Stimulated activated CD8-positive, alpha-beta memory T cell treated with anti-CD3 and anti-CD28 coated beads, Interleukin-12 subunit alpha, Interleukin-12 subunit beta, amount 100 ng/mL, for 24 hours (primary cell): Measurements from ENCODE around the gene MEIOC.
"Not testable (repeated sequence)": the region's sequence is repeated elsewhere in the genome, so short reads cannot be mapped to it uniquely, and the experiment has no call there.

Source experiments
- DNase-seq: peaks from one replicate; pipeline ENCODE4 v3.0.0-alpha.2; 2020; ENCODE audit errors: extremely low read depth

MEIOC gene

DNA sequence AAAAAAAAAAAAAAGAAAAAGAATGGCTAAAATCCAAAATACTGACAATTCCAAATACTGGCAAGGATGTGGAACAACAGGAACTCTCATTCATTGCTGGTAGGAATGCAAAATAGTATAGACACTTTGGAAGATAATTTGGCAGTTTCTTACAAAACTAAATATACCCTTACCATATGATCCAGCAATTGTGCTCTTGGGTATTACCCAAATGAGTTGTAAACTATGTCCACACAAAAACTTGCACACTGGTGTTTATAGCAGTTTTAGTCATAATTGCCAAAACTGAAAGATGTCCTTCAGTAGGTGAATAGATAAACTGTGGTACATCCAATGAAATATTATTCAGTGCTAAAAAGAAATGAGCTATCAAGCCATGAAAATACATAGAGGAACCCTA lies 8.5 kb upstream of the MEIOC start:
- DNase-seq = no peak

DNA sequence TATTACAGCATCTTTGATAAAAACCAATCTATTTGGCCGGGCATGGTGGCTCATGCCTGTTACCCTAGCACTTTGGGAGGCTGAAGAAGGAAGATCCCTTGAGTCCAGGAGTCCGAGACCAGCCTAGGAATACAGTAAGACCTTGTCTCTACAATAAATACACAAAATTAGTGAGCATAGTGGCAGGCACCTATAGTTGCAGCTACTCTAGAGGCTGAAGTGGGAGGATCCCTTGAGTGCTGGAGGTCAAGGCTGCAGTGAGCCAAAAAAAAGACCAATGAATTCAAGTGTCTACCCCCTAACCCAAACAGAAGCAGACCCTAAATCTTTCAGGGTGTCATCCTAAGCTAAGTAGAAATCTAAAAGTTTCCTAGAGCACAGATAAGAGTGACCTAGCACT lies 7.3 kb upstream of the MEIOC start:
- no peak for DNase-seq

DNA sequence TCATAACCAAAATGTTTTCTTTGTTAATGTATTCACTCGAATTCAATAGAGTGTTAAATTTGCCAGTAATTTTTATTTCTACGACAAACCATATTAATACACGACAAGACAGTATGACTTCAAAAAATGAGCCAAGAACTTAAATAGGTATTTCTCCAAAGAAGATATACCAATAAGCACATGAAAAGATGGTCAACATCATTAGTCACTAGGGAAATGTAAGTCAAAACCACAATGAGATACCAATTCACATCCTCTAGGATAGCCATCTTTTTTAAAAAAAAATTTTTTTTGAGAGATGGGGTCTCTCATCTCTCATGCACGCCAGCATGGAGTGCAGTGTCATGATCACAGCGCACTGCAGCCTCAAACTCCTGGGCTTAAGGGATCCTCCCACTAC lies 5.0 kb upstream of the MEIOC start:
- no peak for DNase-seq

DNA sequence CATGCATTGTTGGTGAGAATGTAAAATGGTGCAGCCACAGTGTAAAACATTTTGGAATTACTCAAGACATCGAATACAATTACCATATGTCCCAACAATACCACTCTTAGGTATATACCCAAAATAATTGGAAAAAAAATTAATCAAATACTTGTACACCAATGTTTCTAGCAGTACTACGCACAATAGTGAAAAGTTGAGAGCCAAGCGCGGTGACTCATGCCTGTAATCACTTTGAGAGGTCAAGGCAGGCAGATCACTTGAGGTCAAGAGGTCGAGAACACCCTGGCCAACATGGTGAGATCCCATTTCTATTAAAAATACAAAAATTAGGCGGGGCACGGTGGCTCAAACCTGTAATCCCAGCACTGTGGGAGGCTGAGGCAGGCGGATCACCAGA lies 3.5 kb upstream of the MEIOC start:
- no peak for DNase-seq

DNA sequence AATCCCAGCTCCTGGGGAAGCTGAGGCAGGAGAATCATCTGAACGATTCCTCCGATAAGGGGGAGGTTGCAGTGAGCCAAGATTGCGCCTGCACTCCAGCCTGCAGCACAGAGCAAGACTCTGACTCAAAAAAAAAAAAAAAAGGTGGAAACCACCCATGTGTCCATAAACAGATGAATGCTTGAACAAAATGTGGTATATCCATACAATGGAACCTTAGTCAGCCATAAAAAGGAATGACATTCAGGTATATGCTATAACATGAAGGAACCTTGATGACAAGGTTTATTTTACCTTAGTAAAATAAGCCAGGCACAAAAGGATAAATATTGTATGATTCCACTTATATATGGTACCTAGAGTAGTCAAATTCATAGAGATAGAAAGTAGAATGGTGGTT lies 2.9 kb upstream of the MEIOC start:
- no peak for DNase-seq

DNA sequence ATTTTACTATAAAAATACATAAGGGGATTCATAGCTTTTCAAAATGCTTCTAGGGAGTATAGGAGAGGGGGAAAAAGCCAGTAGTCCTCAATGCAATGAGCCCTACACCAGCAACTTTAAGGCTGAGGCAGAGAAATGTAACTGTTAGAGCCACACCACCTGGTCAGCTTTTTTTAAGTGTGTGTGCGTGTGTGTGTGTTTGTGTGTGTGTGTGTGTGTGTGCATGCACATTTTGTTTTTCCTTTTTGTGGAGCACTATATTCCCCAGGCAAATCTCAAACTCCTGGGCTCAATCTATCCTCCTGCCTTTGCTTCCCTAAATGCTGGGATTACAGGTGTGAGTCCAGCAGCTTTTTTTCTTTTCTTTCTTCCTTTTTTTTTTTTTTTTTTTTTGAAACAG lies 2.3 kb upstream of the MEIOC start:
- DNase-seq = no peak

DNA sequence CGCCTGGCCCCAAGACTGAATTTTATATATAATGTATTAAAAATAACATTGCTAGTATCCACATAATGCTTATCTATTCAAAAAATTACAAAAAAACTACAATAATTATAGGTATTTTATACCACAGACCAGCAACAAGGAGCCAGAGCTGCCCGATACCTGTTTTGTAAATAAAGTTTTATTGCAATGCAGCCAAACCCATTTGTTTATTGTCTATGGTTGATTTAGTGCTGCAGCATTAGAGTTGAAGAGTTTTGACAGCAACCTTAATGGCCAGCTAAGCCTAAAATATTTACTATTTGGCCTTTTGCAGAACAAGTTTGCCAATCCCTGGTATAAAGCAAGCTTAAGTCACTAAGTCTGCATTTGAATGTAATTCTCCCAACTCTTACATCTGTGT lies 5.6 kb downstream of the MEIOC start:
- no peak for DNase-seq

DNA sequence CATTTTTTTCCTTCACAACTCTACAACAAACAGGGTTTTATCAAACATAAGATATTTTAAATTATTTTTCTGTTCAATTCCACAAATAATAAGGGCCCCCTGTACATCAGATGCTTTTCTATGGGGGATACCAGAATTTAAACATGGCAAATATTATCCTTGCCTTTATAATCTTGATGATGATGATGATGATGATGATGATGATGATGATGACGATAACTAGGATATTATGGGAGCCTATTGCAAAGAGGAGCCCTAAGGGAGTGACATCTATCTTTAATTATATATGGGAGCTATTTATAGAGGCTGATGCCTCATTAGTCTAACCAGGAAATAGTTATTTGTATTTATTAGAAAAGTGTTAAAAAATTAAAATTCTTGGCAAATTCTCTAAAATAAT lies 6.8 kb downstream of the MEIOC start:
- no peak for DNase-seq

DNA sequence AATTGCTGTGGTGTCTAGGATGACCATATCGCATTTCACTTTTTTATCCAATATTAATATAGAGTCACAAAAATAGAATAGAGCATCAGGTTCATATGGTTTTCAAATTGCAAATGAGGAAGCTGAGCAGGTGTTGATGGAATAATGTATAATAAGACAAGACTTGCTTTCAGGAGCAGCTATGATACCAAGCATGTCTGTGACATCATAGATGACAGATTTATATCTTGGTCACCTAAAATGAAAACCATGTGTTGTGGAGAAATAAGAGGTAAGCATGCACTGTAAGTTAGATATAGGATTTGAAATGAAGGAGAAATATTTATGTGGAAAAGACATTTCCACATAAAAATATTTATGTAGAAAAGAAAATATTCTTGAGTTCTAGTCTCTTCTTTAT lies 8.6 kb downstream of the MEIOC start:
- DNase-seq = no peak

DNA sequence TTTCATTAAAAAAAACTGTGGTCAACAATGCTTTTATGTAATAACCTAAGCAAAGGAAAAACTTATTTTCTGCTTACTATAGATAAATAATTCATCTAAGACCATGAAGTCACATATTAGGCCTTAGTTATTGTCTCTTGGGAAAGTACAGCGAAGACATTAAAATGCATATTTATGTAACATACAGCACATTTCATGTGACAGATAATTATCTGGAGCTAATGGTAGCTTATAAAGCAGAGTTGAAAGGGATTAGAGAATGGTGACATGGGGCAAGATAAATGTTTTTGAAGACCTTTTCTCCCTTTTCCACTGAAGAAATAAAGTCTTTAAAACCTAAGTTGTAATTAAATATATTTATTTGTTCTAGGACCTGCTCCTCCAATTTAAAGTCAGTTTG lies 9.7 kb downstream of the MEIOC start:
- no peak for DNase-seq

DNA sequence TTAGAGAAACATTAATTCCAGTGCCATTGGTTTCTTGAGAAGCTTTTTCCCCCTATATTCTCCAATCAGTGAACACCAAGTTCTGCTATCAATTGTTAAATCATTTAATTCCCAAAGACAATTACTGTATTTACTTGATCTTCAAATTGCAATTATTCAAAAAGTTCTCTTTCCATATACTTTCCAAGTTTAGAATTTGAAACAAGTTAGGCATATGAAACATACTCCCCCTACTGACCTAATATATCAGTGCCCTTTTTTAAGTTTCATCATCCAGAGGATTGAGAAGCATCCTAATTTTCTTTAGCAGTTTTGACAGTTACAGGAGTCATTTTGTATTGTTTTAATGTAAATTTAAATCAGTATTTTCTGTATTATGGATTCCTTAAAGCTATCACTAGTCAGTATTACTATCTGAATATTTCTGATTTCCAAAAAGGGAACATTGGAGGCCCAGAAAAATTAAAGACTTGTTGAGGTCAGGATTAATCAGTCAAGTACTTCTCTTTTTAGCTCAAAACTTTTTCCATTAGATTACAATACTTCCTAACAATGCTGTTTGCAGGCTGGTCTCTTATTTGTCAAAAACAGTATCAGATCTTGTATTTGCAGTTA lies 16.3 kb downstream of the MEIOC start:
- DNase-seq = no peak

DNA sequence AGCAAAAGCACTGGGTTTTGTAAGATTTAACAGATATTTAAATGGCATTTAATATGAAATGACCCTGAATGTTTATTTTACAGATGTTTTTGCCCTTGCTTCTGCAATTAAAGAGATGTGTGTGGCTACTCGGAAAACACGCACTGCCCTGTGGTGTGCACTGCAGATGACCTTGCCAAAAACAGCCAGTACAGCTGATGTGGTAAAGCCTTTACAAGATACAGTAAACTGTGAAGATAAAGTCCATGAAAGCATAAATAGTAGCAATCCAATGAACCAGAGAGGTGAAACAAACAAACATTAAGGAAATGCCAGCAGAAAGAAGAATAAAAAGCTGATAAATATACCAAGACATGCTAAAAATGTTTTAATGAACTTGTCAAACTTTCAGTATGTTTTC lies 17.6 kb downstream of the MEIOC start:
- no peak for DNase-seq

DNA sequence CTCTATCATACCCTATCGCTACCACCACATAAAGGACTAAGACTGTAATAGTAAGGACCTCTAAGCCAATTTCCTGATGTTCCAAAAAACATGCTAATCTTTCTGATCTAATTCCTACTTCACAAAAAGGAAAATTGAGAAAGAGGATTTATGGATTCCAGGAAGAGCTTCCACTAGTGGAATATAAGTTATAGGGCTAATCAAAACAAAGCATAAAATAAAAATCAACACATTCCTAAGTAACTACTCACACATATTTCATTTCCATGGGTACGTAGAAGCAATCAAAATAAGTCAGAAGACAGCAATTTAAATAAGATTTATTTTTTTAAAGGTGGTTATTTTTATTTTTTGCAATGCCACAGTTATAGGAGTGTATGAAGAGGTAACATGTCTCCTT lies 20.9 kb downstream of the MEIOC start:
- DNase-seq = no peak

DNA sequence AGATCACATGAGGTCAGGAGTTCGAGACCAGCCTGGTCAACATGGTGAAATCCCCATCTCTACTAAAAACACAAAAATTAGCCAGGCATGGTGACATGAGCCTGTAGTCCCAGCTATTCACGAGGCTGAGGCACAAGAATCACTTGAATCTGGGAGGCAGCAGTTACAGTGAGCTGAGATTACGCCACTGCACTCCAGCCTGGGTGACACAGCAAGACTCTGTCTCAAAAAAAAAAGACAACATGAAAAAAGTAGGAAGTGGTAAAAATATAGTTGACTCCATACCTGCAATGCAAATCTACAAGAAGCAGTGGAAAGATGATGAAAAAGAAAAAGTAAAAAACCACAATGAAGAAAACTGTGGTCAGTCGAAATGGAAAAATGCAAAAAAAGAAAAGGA lies 27.0 kb downstream of the MEIOC start:
- not testable (repeated sequence) for DNase-seq

DNA sequence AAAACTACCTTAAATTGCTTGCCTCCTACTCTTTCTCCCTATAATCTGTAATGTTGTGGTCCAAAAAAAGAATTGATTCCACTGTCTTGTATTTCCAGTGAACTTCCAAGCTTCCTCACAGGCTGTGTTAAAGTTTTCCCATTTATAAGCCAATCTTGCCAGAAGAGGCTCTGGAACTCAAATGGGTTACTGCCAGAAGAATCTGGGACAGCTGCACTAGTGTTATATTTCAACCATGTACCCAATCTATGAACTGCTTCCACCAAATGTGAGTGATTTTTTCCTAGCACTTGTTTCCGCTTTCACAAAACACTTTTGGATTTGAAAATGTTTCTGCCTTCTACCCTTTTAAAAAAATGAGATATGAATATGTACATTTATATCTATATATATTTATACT lies 31.5 kb downstream of the MEIOC start:
- DNase-seq = no peak

DNA sequence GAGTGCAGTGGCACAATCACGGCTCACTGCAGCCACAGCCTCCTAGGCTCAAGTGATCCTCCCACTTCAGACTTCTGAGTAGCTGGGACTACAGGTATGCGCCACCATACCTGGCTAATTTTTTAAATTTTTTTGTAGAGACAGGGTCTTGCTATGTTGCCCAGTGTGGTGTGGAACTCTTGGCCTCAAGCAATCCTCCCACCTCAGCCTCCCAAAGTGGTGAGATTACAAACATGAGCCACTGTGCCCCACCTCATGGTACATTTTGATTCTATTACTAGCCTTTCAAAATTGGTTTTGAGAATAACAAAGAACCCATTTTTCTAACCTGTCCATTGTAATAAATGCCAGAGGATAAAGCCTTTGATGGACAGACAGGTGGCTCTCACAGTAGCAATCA lies 31.9 kb downstream of the MEIOC start:
- DNase-seq = no peak

DNA sequence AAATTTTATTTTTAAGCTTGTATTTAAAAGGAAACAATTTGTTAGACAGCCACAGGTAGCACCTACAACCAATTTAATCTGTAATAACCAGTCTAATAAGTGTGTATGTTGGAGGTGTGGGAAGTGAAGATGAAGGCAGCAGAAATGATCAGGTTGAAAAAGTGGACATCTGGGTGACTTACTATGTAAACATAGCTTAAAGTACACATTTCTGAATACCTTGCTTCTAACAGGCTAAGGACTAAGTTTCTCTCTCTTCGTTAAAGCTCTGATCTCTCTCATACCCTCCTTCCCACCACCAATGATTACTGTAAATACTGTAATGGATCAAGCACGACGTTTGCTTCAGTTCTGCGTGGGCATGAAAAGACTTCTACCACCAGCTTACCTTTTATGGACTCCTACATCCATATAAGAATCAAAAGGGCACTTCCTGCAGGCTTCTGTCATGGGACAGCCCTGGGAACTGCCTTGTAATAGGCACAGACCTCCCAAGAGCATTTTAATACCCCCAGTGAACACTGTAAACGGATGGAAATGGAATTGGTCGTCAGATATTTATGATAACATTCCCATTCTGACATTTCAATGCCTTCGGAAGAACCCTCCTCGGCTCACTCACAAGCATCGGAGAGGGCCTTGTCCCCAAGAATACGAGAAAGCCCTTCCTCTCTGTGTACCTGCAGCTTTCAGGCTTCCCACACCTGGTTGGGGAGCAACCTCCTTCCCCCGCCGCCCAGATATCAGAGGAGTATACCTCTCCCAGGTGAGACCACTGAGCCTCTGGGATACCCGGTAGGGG lies 32.6 kb downstream of the MEIOC start:
- DNase-seq = no peak

DNA sequence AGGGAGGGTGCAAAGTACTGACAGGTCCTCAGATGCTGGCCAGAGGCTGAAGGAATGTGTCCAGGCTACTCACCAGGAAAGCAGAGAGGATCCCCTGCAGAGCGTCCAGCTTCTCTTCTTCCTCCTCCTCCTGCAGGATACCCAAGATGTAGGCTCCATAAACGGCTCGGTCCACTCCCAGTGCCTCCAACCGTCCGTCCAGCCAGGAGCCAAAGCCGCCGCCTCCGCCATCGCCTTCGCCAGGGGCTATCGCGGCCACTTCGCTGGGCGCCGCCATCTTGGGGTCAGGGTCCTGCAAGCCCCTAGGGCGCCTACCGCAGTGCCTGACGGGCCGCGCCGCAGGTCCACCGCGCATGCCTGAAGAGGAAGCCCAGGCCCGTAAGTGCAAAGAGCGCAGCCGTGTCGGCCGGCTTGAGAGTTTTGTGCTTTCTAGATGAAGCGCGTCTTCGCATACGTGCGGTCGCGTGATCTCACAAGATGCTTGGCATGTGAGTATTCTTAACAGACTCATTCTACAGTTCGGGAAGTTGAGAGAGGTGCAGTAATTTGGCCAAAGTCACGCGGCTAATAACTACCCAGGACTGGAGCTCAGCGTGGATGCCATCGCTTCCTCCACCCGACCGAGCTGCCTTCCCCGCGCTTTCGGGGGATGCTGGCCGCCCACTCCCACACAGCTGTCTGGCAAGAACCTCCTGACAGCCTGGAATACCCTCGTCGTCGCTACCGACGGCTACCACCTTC lies 33.4 kb downstream of the MEIOC start, which contains the start of gene CCDC43:
Gene CCDC43, minus strand, starts transcription at position 300 of the 741 bp plus-strand sequence. Its CDS starts 23 bp downstream, at position 277.
- peak; percentile 75 for DNase-seq

DNA sequence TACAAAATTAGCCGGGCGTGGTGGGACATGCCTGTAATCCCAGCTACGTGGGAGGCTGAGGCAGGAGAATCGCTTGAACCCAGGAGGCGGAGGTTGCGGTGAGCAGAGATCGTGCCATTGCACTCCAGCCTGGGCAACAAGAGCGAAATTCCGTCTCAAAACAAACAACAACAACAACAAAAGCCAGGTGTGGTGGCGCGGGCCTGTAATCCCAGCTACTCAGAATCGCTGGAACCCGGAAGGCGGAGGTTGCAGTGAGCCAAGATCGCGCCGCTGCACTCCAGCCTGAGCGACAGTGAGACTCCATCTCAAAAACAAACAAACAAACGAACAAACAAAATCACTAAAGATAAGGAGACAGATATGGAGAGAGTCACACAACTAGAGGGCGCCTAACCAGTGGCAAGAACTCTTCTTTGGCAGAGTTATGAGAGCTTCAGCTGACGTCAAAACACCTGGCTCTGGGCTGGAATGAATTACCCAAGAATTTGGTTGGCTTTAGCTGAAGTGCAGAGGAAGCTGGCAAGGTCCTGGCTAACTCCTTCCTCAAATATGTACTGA lies 34.6 kb downstream of the MEIOC start:
- DNase-seq = not testable (repeated sequence)

DNA sequence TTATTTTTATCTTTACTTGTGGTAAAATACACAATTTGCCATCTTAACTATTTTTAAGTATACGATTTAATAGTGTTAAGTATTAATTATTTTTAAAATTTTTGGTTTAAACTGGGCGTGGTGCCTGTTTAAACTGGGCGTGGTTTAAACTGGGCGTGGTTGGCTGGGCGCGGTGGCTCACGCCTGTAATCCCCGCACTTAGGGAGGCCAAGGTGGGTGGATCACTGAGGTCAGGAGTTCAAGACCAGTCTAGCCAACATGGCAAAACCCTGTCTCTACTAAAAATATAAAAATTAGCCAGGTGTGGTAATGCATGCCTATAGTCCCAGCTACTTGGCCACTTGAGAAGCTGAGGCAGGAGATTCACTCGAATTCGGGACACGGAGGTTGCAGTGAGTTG lies 37.3 kb downstream of the MEIOC start:
- DNase-seq = no peak

DNA sequence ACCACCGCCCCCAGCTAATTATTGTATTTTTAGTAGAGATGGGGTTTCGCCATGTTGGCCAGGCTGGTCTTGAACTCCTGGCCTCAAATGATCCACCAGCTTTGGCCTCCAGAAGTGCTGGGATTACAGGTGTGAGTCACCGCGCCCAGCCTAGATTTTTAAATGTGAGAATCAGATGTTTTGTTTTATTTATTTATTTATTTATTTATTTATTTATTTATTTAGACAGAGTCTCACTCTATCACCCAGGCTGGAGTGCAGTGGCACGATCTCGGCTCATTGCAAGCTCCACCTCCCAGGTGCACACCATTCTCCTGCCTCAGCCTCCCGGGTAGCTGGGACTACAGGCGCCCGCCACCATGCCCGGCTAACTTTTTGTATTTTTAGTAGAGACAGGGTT lies 44.0 kb downstream of the MEIOC start:
- not testable (repeated sequence) for DNase-seq

DNA sequence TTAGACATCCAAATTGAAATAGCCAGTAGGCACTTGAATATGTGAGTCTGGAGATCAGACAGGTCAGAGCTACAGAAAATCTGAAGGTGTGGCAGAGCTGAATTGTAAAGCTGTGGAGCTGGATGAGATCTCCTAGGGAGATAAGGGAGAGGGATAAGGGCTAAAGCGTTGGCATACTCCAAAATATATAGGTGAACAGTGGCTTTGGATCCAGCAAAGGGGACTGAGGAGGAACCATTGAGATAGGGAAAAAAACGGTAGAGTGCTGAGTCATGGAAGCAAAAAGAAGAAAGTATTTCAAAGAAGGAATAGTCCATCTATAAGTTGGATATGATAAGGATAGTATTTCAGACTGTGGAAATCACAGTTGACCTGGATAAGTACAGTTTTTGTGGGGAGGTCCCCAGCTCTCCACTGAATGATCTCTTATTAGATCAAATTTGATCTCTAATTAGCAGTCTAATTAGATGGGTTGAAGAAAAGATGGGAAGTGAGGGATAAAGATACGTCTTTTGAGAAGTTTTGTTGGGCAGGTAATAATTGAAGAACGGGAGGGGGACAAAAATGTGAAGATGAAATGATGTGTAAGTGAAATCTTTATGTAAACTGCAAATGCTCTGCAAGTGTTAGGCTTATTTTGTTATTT lies 51.6 kb downstream of the MEIOC start:
- DNase-seq = no peak
